SU-DHL-6 (cell line): ENCODE results near the gene SLC22A3.

ENCODE experiments used
- H2AFZ ChIP-seq: fragments of 200-600 bp; sonication (generic); 2 replicates; pipeline ENCODE4 v1.6.1; 2014; ENCODE audit warnings: low read depth, mild to moderate bottlenecking, moderate library complexity, mixed read lengths, antibody characterized with exemption, low read length; ENCODE audit not compliant: severe bottlenecking
- H3F3A ChIP-seq: fragments of 200-600 bp; shearing (Covaris generic); 2 replicates; pipeline ENCODE4 v1.6.0; 2016; ENCODE audit warnings: antibody characterized with exemption, mild to moderate bottlenecking; ENCODE audit not compliant: insufficient read depth
- H3K27ac ChIP-seq: fragments of 200-600 bp; sonication (generic); 2 replicates; pipeline ENCODE4 v1.5.1; 2016; ENCODE audit warnings: low read depth, mild to moderate bottlenecking, low read length, moderate library complexity, mixed read lengths
- H3K27me3 ChIP-seq: fragments of 200-600 bp; sonication (generic), shearing (Covaris generic); 2 replicates; pipeline ENCODE4 v1.6.0; 2014; ENCODE audit warnings: mild to moderate bottlenecking, low read length
- H3K36me3 ChIP-seq: fragments of 200-600 bp; sonication (generic); 2 replicates; pipeline ENCODE4 v1.6.1; 2014; ENCODE audit warnings: mild to moderate bottlenecking, low read length, mixed read lengths
- H3K4me2 ChIP-seq: fragments of 300-600, 200-600 bp; shearing (Covaris generic), sonication (generic); 2 replicates; pipeline ENCODE4 v1.6.0; 2014; ENCODE audit warnings: low read length, low read depth, mild to moderate bottlenecking; ENCODE audit not compliant: poor library complexity, severe bottlenecking
- H3K4me3 ChIP-seq: fragments of 200-600 bp; sonication (generic); 2 replicates; pipeline ENCODE4 v1.5.1; 2014; ENCODE audit warnings: antibody characterized with exemption, low read length, mild to moderate bottlenecking, mixed read lengths; ENCODE audit not compliant: insufficient read depth, poor library complexity, severe bottlenecking
- H3K79me2 ChIP-seq: fragments of 200-600 bp; sonication (generic); 2 replicates; pipeline ENCODE4 v1.6.1; 2014; ENCODE audit warnings: mild to moderate bottlenecking, low read length, moderate library complexity; ENCODE audit not compliant: insufficient read depth
- H3K9ac ChIP-seq: fragments of 200-600 bp; sonication (generic); 2 replicates; pipeline ENCODE4 v1.7.0; 2014; ENCODE audit warnings: mild to moderate bottlenecking, low read length
- H3K9me2 ChIP-seq: fragments of 200-600 bp; sonication (generic); replicated peaks from 2 replicates; pipeline ENCODE4 v1.6.1; 2014; ENCODE audit warnings: low read length; ENCODE audit not compliant: insufficient read depth
- H3K9me3 ChIP-seq: fragments of 200-600 bp; sonication (generic); 2 replicates; pipeline ENCODE4 v1.6.1; 2014; ENCODE audit warnings: low read length, mixed read lengths; ENCODE audit not compliant: insufficient read depth
- H4K20me1 ChIP-seq: fragments of 200-600 bp; sonication (generic); 2 replicates; pipeline ENCODE4 v1.6.1; 2014; ENCODE audit warnings: low read depth, mild to moderate bottlenecking, antibody characterized with exemption, low read length, moderate library complexity, mixed read lengths
- EZH2phosphoT487 ChIP-seq: fragments of 200-600 bp; sonication (generic), shearing (Covaris generic); conservative IDR thresholded peaks from 2 replicates; pipeline ENCODE4 v1.6.1; 2018; ENCODE audit warnings: mild to moderate bottlenecking, antibody characterized with exemption, low read length, moderate library complexity, mixed read lengths
- TF ChIP-seq, protein P1 (sequence below): fragments of 200-600 bp; sonication (generic); IDR thresholded peaks from one replicate; pipeline ENCODE4 v1.5.1; 2017; ENCODE audit warnings: antibody characterized with exemption, mild to moderate bottlenecking, low read length, moderate library complexity; ENCODE audit not compliant: insufficient read depth, poor library complexity, severe bottlenecking

The SLC22A3 gene

GRCh38 chr6:160358225-160359119, 10.3 kb downstream of the SLC22A3 start:
- H3K4me3 ChIP-seq: no peak overlapping the region
- no peaks in the 10 kb centered on the region for H4K20me1 ChIP-seq
- H3K27ac ChIP-seq: no peak overlapping the region
- H3K36me3 ChIP-seq: no peaks in the 10 kb centered on the region
- no peaks in the 10 kb centered on the region for H3K79me2 ChIP-seq
- no peak overlapping the region for H3K4me2 ChIP-seq
- no peaks in the 10 kb centered on the region for H3K9me3 ChIP-seq
- no peaks in the 10 kb centered on the region for H3K27me3 ChIP-seq
- no peaks in the 10 kb centered on the region for H3K9me2 ChIP-seq
- no peaks in the 10 kb centered on the region for H3F3A ChIP-seq
- no peak overlapping the region for H3K9ac ChIP-seq
- H2AFZ ChIP-seq: no peak overlapping the region
- TF ChIP-seq EZH2phosphoT487: no peak
- TF ChIP-seq, protein P1, sequence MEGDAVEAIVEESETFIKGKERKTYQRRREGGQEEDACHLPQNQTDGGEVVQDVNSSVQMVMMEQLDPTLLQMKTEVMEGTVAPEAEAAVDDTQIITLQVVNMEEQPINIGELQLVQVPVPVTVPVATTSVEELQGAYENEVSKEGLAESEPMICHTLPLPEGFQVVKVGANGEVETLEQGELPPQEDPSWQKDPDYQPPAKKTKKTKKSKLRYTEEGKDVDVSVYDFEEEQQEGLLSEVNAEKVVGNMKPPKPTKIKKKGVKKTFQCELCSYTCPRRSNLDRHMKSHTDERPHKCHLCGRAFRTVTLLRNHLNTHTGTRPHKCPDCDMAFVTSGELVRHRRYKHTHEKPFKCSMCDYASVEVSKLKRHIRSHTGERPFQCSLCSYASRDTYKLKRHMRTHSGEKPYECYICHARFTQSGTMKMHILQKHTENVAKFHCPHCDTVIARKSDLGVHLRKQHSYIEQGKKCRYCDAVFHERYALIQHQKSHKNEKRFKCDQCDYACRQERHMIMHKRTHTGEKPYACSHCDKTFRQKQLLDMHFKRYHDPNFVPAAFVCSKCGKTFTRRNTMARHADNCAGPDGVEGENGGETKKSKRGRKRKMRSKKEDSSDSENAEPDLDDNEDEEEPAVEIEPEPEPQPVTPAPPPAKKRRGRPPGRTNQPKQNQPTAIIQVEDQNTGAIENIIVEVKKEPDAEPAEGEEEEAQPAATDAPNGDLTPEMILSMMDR: no peak

DNA sequence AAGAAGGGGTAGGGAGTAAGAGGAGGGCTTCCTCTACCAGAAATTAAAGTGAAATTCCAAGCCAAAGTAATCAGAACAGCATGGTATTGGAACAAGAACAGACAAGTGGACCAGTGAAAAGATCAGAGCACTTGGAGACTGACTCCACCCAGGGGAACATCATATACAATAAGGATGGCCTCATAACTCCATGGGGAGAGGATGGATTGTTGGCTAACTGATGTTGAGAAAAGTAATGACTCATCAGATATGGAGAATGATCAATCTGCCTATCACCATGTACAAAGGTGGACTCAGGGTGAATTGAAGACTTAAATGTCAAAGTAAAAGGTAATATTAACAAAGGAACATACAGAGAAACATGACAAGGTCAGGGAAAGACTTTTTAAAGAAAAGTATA, 12.8 kb downstream of the SLC22A3 start:
- Histone ChIP-seq H3K27me3 (no peaks in the 10 kb centered on the region), H3K4me3 (no peak overlapping the region), H3K9me2 (no peaks in the 10 kb centered on the region), H3K79me2 (no peaks in the 10 kb centered on the region), H3K36me3 (no peaks in the 10 kb centered on the region), H3K9me3 (no peaks in the 10 kb centered on the region), H3K9ac (no peak overlapping the region), H3K4me2 (no peak overlapping the region), H2AFZ (no peak overlapping the region), H4K20me1 (no peaks in the 10 kb centered on the region), H3F3A (no peaks in the 10 kb centered on the region), H3K27ac (no peak overlapping the region)
- TF ChIP-seq, protein P1: no peak
- no peak for TF ChIP-seq EZH2phosphoT487

DNA sequence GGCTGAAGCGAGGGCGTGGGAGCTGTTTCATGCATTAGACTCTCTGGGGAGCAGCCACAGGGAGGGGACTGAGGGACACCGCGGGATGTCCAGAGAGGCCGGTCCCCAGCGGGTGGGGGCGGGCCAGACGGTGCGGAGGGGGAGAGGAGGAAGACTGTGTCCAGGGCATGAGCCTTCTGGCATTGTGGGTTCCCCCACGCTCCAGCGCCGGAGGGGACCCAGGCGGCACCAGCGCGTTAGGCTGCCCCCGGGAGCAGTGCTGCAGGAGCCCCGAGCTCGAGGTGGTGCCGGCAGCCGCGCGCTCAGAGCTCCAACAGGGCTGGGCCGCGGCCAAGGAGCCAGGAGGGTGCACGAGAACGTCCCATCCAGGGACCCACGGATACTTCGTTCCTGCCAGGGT, 14.4 kb downstream of the SLC22A3 start:
- no peaks in the 10 kb centered on the region for H3K9me2 ChIP-seq
- no peak overlapping the region for H3K4me2 ChIP-seq
- no peaks in the 10 kb centered on the region for H4K20me1 ChIP-seq
- no peak overlapping the region for H3K4me3 ChIP-seq
- H2AFZ ChIP-seq: no peak overlapping the region
- no peaks in the 10 kb centered on the region for H3K9me3 ChIP-seq
- no peaks in the 10 kb centered on the region for H3F3A ChIP-seq
- H3K36me3 ChIP-seq: no peaks in the 10 kb centered on the region
- no peak overlapping the region for H3K27ac ChIP-seq
- no peak overlapping the region for H3K9ac ChIP-seq
- no peaks in the 10 kb centered on the region for H3K27me3 ChIP-seq
- H3K79me2 ChIP-seq: no peaks in the 10 kb centered on the region
- TF ChIP-seq, protein P1: no peak
- TF ChIP-seq EZH2phosphoT487: no peak
